GM04504 (cell line): ENCODE measurements around the gene NCS1.

Source experiments
- DNase-seq: peaks from one replicate; pipeline ENCODE4 v3.0.0-alpha.2; 2012; ENCODE audit warnings: low read depth

The NCS1 gene

DNA sequence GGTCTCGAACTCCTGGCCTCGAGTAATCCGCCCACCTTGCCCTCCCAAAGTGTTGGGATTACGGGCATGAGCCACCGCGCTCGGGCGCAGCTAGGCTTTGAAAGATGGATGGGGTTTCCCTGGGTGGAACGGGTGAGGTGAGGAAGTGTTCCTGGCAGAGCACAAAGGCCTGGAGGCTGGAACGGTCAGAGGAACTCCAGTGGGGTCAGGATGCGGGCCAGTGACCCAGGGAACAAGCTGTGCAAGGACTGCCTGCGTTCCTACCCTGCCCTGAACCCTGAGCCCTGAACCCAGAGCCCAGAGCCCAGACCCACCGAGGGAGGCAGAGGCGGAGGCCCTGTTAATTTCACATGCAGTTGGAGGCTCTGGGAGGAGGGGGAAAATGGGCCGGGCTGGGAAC, 23.4 kb downstream of the NCS1 start:
- no peak for DNase-seq

DNA sequence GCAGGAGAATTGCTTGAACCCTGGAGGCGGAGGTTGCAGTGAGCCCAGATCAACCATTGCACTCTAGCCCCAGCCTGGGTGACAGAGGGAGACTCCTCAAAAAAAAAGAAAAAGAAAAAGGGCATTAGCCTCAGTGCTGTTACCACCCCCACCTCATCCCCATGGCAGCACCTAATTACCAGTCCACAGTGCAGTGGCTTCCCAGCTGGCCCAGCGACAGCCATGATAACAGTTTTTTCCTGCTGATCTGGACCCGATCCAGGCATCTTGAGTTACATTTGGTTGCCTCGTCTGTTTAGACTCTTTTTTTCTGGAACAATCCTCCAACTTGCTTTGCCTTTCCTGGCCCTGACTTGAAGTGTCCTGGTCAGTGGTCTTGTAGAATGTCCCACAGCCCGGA, 24.4 kb downstream of the NCS1 start:
- DNase-seq, result no peak

DNA sequence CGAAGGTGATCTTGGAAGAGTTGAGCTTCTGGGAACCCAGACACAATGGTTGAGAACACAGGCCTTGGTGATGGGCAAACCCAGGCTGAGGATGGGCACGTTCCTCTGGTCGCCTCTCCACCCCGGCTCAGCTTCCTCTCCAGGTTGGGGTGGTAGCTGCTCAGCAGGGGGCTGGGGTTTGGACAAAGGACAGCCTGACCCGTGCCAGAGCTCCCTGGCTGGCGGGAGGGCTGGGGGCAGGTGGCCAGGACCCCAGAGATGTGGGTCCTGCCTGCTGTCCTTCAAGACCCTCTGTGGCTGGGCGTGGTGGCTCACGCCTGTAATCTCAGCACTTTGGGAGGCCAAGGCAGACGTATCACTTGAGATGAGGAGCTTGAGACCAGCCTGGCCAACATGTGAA, 25.2 kb downstream of the NCS1 start:
- DNase-seq, result no peak

DNA sequence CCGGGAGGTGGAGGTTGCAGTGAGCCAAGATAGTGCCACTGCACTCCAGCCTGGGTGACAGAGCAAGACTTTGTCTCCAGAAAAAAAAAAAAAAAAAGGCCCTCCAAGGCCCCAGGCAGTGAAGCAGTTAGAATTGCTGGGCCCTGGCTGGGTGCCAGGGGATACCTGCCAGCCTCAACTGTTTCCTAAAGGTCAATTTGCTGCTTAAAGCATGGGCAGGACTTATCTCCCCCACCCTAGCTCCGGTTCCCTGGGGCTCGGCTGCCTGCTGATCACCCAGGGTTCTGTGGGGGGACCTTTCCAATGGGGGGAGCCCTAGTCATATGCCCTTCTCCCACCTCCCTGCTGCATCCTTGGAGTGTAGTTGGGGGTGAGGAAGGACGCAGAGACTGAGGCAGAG, 25.7 kb downstream of the NCS1 start:
- no peak for DNase-seq

DNA sequence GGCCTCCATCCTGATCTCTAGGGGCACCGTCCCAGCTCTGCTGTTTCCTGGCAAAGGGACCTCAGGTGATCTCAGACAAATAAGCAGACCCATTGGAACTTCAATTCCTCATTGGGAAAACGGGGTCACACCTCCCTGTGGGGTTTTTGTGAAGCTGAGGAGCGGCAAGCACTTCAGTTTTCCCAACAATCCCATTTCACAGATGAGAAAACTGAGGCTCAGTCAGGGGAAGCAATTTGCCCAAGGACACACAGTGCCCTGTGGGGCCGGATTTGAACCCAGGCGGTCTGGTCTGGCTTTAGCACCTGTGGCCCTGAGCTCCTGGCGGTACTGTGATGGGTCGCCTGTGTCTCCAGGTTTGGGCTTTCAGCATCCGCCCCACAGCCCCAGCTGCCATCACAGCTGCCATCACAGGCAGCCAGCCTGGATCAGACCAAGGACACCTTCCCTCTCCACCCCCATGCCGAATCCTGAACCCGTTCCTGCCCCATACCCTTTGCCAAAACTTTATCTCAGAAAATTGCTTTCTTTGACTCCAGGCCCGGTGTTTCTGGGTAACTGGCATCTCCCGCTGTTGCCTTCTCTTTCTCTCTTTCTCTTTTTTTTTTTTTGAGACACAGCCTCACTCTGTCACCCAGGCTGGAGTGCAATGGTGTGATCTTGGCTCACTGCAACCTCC, 26.4 kb downstream of the NCS1 start:
- no peak for DNase-seq

DNA sequence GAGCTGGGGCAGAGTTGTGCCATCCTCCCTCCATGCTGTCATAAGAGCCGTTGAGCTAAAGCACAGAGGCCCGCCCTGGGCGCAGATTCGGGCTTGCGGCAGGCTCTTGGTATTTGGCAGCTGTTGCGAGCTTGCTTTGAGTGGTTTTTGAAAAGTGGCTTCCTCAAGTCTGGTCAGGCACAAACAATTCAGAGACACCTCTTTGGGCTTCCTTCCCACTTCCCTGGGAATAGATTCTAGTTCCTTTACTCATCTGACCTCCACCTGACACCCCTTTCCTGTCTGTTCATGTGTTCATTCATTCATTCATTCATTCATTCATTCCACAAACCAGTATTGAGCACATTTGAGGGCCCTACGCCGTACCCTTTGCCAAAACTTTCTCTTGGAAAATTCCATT, 27.4 kb downstream of the NCS1 start:
- DNase-seq, result no peak

DNA sequence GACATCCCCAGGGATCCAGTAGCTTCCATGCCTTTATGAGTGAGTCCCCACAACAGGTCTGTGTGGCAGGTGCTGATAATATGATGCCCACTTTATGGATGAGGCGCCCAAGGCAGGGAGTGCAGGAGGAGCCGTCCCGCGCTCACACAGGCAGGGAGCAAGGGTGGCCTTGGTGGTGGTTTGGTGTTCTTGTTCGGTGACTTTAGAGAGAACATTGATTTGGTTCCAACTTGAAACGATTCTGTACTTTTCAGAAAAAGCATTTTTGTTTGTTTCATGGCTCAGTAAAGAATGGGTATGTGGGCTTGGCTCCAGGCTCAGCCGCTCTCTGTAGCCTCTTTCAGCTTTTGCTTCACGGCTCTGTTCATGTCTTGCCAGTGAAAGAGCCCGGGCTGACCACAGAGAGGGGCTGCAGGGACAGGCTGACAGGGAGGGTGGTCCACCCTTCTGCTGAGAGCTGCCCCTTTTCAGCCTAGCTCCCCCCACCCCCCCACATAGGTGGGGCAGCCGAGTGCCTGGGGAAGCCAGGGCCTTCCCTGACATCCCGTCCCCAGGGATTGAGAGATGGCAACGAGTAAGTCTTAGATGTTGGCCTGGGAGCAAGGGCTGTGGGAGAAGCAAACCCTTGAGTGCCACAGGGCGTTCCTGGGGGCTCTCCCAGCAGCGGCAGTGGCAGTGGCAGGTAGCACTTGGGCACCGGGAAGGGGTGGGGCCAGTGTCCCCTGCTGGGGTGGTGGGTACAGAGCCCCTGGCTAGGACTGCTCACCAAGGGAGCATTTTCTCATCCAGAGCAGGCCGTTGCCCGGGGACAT, 28.0 kb downstream of the NCS1 start:
- DNase-seq, result no peak

DNA sequence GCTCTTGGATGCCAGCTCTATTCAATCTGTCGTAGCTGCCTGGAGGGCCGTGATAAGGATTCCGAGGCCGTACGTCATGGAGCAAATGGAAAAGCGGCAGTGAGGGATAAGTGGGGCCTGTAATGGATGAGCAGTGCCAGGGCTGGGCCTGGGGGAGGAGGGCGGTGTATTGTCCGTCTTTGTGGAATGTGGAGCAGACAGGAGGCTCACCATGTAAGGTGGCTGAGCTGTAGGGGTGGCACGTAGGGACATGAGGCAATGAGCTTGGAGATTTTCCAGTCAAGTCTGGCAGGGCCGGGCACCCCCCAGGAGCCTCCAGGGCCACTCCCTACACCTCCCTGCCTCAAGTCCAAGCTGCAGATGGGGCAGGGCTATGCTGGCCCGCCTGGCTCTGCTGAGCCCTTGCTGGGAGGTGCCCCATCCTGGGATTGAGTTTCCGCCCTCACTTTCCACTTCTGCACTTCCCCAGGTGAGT, 29.2 kb downstream of the NCS1 start:
- DNase-seq, result no peak

DNA sequence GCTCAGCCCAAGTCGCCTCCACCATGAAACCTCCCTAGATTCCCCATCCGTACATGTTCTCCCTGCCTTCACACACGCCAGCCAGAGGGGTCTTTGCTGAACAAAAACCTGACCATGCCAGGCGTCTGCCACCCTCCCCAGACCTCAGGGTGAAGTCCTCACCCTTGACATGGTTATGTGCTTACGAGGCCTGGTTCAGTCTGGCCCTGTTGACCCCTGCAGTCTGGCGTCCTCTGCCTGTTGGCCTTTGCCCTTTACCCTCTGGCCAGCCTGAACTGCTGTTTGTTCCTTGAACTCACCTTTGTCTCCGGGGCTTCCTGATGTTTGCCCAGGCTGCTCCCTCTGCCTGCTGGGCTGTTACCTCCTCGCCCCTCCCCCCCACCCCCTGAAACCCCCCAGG, 29.8 kb downstream of the NCS1 start:
- DNase-seq, result no peak

DNA sequence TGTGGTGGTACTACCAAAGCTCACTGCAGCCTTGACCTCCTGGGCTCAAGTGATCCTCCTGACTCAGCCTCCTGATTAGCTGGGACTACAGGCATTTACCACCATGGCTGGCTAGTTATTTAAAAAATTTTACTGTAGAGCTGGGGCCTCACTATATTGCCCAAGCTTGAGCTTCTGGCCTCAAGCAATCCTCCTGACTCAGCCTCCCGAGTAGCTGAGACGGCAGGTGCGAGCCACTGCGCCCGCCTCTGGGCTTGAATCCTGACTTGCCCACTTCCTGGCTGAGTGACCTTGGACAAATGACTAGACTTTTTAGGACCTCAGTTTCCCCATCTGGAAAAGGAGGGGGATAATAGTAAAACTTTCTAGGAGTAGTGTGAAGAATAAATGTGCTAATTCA, 32.1 kb downstream of the NCS1 start:
- no peak for DNase-seq

DNA sequence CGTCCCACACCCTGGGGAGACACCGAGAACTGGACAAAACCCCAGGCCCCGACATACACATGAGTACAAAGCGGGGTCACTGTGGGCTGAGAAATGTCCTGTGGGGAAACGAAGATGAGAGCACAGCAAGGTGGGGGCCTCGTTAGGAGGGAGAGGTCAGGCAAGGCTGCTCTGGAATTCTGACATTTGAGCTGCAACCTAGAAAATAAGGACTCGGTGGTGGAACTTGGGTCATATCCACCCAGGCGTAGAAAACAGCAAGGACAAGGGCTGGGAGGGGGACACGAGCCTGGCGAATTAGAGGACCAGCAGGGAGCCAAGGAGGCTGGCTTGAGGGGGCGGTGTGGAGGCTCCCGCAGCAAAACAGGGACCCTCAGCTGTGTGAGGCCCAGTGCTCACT, 32.8 kb downstream of the NCS1 start:
- DNase-seq, result no peak

DNA sequence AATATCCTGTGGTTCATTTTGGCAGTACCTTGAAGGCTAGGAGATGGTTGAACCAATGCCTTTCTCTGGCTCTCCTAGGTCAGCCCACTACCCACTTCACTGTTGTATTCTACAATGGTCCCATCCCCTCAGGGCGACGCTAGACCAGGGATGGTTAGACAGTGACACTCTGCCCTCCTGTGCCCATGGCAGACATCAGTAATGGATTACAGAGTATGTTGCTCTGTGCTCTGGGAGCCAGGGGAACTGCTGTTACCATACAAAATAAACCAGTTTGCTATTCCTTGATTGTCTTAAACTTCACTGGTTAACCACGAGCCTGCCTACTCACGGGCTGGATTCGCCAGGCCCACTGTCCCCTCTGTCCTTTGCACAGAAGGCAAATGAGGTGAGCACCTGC, 33.7 kb downstream of the NCS1 start:
- DNase-seq, result no peak

DNA sequence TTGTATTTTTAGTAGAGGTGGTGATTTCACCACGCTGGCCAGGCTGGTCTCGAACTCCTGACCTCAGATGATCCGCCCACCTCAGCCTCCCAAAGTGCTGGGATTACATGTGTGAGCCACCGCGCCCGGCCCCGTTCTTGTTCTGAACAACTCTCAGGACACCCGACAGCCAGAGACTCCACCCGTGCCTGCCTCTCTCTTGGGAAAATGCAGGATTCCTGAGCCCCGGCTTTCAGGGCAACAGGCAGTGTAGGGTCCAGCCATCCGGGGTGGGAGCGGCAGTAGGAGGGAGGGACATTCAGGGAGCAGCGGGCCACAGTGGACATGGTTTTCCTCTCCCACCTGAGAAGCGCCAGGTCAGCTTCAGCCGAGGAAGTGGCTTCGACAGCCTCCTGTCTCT, 34.4 kb downstream of the NCS1 start:
- no peak for DNase-seq

DNA sequence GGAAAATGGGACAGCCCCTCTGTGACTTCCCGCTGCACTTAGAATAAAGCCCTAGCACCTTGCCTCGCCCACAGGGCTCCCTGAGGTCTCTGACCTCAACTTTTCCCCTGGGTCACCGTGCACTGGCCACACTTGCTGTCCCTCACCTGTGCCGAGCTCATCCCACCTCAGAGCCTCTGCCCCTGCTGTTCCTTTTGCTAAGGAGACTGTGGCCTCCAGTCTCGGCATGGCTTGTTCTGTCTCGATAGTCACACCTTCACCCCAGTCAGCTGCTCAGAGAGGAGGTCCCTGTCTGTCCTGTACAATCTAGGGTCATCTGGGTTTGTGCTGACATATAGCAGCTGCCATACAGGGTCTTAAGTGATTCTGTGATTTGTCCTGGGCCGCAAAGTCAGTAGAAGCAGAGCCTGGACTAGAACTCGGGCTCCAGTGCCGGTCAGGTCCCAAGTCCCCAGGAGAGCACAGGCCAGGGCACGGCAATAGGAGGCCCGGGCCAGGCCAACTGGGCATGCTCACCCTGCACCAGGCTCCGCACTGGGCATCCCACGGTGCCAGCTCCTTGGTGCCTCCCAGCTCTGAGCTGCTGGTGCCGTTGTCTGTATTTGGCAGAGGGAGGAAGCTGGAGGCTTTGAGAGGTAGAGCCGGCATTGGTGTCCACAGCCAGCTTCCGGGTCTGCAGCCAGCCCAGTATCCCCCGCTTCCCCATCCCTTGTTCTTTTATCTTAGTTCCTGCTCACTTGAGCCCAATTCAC, 35.2 kb downstream of the NCS1 start:
- no peak for DNase-seq

DNA sequence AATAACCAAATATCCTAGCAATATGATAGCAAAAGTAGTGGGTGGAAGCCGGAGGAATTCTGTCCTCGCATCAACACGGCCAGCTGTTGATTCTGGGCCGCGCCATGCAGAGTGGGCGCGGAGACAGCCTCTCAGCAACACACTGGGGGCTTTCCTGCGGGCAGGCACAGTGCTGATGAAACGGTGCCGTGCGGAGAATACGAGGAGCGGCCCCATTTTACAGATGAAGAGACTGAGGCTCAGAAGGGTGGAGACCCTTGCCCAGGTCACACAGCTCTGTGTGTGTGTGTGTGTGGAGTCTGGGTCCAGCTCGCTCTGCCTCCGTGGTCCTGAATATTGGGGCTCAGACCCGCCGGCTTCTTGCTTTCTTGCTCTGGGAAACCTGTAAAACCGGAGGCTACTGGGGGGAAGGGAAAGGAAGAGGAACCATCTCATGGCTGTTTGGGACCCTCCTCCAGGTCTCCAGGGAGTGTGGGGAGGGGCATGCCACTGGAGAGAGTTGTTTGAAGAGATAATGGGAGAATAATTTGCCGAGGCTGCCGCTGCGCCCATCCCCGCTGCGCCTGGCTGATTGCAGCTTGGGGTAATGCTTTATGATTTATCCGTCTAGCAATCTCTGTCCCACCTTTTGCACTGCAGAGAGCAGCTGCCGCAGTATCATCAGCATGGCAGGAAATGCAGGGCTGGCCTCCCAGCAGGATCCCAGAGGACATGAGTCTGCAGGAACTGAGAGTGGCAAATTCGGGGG, 36.6 kb downstream of the NCS1 start:
- no peak for DNase-seq

DNA sequence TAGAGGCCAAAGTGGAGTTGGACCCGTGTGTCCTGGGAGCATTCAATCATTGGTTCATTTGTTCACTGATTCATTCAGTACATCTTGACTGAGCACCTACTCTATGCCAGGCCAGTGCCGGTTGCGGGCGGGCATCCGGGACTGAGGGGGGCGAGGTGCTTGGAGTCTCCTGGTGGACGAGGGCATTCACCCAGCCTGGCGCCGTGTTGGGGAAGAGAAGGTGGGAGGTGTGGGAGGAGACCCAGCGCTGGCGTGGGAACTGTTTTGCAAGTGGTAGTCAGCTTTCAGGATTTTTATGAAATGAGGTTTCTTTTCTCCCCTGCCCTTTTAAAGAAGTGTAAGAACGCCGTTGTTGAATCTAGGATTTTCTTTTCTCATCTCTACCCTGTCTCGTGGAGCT, 37.2 kb downstream of the NCS1 start:
- no peak for DNase-seq

DNA sequence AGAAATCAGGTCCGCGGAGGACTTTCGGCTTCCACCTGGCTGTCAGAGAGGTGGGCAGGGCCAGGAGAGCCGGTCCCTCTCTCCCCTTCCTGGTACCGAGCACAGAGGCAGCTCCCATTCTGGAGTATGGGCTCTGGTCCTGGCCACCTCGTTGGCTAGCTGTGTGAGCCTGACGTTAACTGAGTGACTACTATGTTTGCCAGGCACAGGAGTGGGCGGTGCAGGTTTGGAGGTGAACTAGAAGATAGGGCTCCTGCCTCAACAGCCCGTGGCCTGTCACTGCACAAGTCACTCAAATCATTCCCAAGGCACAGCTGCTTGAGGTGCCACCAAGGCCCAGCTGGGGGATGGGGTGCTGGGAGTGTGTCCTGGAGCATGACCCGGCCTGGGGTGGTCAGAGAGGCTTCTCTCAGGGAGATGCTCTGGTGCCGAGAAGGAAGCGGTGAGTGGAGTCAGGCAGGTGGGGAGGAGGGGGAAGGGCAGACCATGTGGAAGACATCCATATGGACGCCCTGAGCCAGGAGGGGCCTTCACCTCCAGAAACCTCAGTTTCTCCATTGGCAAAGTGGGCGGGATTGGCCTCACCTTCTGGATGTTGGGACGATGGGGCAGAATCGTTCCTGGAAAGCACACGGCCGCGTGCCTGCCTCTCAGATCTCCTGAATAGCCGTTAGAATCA, 39.5 kb downstream of the NCS1 start:
- no peak for DNase-seq

DNA sequence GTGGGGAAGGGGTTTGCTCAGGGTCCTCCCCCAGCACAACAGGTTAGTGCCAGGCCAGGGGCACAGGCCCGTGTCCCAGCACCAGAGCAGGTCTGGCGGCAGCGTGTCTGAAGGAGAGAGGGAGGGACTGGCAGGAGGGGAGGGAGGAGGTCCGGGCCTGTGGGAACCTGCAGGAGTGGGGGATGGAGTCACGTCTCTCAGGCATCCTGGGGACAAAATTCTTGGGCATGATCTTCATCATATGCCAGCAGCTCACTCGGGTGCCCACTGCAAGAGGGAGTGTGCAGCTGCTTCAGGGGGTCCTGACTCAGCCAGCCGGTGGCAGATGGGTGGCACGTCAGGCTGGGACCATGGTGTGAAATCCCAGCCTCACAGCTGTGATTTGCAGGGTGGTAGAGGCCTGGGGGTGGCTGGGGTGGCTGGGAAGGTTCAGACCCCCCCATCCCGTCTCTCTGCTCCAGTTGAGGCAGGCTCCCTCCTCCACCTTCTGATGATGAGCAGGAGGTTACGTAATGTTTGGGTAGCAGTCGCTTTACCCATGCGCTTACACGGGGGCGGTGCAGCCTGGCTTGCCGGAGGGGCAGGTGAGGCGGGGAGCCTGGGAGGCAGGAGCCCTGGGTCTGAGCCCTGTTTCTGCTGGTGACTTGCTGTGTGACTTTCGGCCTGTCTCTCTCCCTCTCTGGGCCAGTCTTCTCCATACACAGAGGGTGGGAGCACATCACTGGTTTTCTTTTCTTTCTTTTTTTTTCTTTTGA, 40.5 kb downstream of the NCS1 start:
- no peak for DNase-seq

DNA sequence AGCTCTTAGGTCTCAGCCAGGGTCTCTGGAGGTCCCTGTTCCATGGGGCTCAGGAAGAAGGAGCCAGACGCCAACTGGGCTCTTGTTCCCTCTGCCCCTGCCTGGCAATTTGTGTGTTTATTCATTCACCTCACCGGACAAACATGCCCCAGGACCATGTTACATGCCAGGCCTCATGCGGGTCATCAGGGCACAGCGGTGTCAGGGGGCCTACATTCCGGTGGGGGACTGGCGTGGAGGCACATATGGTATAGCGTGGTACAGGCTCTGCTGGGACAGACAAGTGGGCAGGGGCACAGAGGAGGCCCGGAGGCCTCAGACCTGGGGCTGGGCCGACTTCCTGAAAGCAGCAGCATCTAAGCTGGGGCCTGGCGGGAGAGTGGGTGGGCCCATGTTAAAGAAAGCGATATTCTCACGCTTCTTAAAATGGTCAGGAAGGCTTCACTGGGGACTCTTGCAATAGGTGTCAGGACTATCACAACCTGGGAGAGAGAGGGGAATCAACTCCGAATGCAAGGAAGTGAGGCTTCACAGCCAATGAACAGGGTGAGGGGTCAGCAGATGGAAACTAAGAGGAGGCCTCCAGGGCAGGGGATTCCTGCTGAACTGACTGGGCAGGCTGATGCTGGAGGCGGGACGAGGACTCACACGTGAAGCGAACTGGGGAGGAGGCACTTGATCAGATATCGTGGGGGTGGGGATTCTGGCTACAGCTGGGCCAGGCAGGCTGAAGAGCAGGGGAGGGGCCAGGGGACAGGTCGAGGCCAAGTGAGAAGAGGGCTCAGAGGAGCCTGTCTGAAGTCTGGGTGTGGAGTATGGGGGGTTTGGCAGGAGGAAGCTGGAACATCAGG, 41.9 kb downstream of the NCS1 start:
- DNase-seq, result no peak

DNA sequence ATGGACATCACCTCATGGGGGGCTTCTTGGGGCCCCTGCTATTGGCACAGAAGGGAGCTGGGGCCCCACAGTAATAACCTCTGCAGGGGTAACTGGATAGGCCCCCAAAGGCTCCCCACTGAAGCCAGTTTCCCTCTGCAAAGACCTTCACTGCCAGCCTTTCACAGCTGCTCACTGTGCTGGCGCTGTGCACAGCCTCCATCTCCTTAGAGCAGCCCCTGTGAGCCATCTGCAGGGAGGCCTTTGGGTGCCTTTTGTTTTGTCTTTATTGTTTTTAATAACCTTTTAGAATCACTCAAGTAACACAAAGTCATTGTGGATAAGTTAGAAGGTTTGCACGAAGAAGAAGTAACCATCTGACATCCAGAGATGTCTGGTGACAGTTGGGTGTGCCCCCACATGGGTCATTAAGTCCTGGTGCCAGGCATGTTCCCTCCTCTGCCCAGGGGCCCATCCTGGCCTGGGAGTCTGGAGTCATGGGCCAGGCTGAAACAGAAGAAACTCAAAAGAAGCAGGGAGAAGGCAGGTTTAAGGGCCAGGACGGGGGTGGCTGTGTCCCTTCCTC, 42.7 kb downstream of the NCS1 start:
- no peak for DNase-seq
